ENCODE results near the gene CENPP. TPM values are rescaled to one million over a fixed set of nuclear protein-coding genes. Genes with fewer than 3 reads are reported as not detected.

The CENPP gene
- total RNA-seq, 1 donor from 2014 or later: 4.5 TPM

DNA sequence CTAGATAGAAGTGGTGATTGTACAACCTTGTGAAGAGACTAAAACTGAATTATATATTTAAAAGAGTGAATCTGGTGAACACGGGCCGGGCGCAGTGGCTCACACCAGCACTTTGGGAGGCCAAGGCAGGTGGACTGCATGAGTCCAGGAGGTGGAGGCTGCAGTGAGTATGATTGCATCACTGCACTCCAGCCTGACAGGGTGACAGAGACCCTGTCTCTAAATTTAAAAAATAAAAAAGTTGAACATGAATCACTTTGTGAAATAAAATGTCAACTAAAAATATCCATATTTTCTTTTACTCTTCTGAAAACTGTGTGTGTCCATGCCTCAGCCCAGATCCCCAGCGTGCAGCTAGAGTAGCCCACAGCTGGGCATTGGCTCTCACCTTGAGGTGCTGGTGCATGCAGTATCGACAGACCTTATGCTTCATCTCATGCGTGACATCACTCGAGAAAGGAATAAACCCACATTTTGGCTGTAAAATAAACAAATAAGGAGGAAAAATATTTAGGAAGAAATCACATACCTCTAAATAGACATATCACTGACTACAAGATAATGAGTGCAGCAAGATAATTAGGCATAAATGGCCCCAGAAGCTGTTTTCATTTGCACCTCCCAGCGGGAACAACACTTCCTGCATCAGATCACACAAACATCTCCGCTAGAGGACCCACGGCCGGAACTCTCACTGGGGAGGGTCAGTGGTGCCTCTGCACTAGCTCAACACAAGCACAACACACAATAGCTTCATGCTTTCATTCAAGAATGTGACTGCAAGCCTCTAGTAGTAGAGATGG lies 322.1 kb downstream of the CENPP start:
- Mint-ChIP-seq H3K4me1 (ENCODE audit: unreplicated experiment) (no peaks in the 10 kb centered on the region), H3K27me3 (ENCODE audit: unreplicated experiment) (no peaks in the 10 kb centered on the region), H3K4me3 (ENCODE audit: unreplicated experiment) (no peak overlapping the region), H3K27ac (ENCODE audit: unreplicated experiment) (no peak overlapping the region), H3K36me3 (ENCODE audit: low read depth, unreplicated experiment) (peaks cover 46% of the 10 kb centered on the region), H3K9me3 (ENCODE audit: unreplicated experiment) (no peaks in the 10 kb centered on the region)
- TF ChIP-seq, protein P1, sequence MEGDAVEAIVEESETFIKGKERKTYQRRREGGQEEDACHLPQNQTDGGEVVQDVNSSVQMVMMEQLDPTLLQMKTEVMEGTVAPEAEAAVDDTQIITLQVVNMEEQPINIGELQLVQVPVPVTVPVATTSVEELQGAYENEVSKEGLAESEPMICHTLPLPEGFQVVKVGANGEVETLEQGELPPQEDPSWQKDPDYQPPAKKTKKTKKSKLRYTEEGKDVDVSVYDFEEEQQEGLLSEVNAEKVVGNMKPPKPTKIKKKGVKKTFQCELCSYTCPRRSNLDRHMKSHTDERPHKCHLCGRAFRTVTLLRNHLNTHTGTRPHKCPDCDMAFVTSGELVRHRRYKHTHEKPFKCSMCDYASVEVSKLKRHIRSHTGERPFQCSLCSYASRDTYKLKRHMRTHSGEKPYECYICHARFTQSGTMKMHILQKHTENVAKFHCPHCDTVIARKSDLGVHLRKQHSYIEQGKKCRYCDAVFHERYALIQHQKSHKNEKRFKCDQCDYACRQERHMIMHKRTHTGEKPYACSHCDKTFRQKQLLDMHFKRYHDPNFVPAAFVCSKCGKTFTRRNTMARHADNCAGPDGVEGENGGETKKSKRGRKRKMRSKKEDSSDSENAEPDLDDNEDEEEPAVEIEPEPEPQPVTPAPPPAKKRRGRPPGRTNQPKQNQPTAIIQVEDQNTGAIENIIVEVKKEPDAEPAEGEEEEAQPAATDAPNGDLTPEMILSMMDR (IDR thresholded peaks at IDR 0.05; ENCODE audit: unreplicated experiment): no peak
- DNase-seq (ENCODE audit: low spot score): no peak

DNA sequence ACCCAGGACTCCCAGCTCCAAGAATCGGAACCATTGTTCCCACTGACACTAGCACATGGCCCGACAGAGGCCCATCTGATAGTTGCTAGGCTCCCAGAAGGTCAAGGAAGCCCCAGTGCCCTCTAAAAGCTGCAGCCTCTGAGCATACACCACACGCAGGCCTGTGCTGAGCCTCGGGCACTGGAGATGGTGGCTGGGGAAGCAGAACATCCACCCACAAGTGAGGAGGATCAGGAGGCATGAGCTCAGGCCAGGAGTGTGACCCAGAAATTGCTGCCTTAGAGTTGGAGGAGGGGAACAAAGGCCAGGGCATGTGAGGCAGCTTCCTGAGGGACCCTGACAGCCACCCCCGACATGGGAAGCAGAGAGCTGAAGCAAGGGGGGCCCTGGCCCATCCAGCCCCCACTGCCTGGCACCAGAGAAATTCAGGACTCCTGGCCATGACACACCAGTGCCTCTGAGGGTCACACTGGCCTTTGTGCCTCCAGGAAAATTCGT lies 322.8 kb downstream of the CENPP start:
- Mint-ChIP-seq H3K36me3 (ENCODE audit: low read depth, unreplicated experiment) (peaks cover 51% of the 10 kb centered on the region), H3K27ac (ENCODE audit: unreplicated experiment) (no peak overlapping the region), H3K4me3 (ENCODE audit: unreplicated experiment) (no peak overlapping the region), H3K9me3 (ENCODE audit: unreplicated experiment) (no peaks in the 10 kb centered on the region), H3K27me3 (ENCODE audit: unreplicated experiment) (no peaks in the 10 kb centered on the region), H3K4me1 (ENCODE audit: unreplicated experiment) (no peaks in the 10 kb centered on the region)
- TF ChIP-seq, protein P1 (IDR thresholded peaks at IDR 0.05; ENCODE audit: unreplicated experiment): no peak
- DNase-seq (ENCODE audit: low spot score): no peak

DNA sequence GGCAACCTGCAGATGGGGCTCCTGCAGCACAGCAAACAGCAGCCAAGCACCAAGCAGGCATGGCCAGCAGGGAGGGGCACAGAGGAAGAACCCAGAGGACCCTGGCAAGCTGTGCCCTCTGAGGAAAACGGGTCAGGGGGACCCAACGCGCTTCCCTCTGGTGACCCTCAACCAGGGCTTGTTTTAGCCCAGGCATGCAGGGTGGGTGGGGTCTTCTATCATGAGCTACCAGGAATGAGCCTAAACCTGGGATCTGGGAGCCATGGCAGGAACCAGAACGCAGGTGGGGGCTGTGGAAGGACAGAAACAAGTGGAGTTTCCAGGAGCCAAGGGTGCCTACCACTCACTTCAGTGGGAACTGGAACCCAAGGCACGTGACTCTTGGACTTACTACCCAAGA lies 323.3 kb downstream of the CENPP start:
- no peaks in the 10 kb centered on the region for H3K27me3 Mint-ChIP-seq (ENCODE audit: unreplicated experiment)
- TF ChIP-seq, protein P1 (IDR thresholded peaks at IDR 0.05; ENCODE audit: unreplicated experiment): no peak
- no peak overlapping the region for H3K27ac Mint-ChIP-seq (ENCODE audit: unreplicated experiment)
- no peaks in the 10 kb centered on the region for H3K4me1 Mint-ChIP-seq (ENCODE audit: unreplicated experiment)
- H3K36me3 Mint-ChIP-seq (ENCODE audit: low read depth, unreplicated experiment): peaks cover 49% of the 10 kb centered on the region
- H3K9me3 Mint-ChIP-seq (ENCODE audit: unreplicated experiment): no peaks in the 10 kb centered on the region
- DNase-seq (ENCODE audit: low spot score): no peak
- no peak overlapping the region for H3K4me3 Mint-ChIP-seq (ENCODE audit: unreplicated experiment)

DNA sequence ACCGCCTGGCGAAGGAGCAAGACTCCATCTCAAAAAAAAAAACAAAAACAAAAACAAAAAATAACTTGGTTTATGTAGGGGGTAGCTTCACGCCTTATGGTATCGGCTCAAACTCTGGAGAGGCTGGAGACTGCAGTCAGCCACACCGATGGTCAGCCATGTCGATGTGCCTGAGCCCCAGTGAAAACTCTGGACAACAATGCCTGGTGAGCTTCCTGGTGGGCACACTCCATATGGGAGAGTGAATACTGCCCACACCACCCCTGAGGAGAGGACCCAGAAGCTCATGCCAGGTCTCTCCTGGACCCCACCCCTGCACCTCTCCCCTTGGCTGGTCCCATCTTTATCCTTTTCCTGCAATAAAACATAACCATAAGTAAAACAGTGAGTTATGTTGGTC lies 324.5 kb downstream of the CENPP start:
- TF ChIP-seq, protein P1 (IDR thresholded peaks at IDR 0.05; ENCODE audit: unreplicated experiment): no peak
- no peaks in the 10 kb centered on the region for H3K9me3 Mint-ChIP-seq (ENCODE audit: unreplicated experiment)
- no peaks in the 10 kb centered on the region for H3K4me1 Mint-ChIP-seq (ENCODE audit: unreplicated experiment)
- no peak overlapping the region for H3K4me3 Mint-ChIP-seq (ENCODE audit: unreplicated experiment)
- no peak overlapping the region for H3K27ac Mint-ChIP-seq (ENCODE audit: unreplicated experiment)
- H3K27me3 Mint-ChIP-seq (ENCODE audit: unreplicated experiment): peaks cover 2% of the 10 kb centered on the region
- H3K36me3 Mint-ChIP-seq (ENCODE audit: low read depth, unreplicated experiment): peaks cover 41% of the 10 kb centered on the region
- no peak for DNase-seq (ENCODE audit: low spot score)

Measured in endothelial cell (in vitro differentiated cells).